ENCODE data around the gene PPIB.
"Not testable (repeated sequence)": the region's sequence is repeated elsewhere in the genome, so short reads cannot be mapped to it uniquely, and the experiment has no call there.

The PPIB gene

GRCh38 chr15:64110108-64110701 is 52.6 kb downstream of the PPIB start:
- DNase-seq (ENCODE audit: low spot score), result not testable (repeated sequence)

GRCh38 chr15:64107337-64107736 is 55.5 kb downstream of the PPIB start:
- no peak for DNase-seq (ENCODE audit: low spot score)
